RPMI7951 (cell line): ENCODE measurements around the gene METTL24. TPM values are rescaled to one million over a fixed set of nuclear protein-coding genes. Genes with fewer than 3 reads are reported as not detected.
"Not testable (repeated sequence)": the region's sequence is repeated elsewhere in the genome, so short reads cannot be mapped to it uniquely, and the experiment has no call there.

Experiments
- DNase-seq: peaks from one replicate; pipeline ENCODE4 v3.0.0-alpha.2; 2012; ENCODE audit warnings: low read depth
- total RNA-seq: library from RNA; depleted of rRNA; stranded (reverse); fragments of >200 nt; shearing (Covaris generic); gene quantifications from 2 replicates; pipeline ENCODE4 v1.2.3, GENCODE V29; 2014

METTL24 gene
- total RNA-seq, 1 experiment from 2014 or later: not detected

GRCh38 chr6:110363748-110364147 is 5.6 kb upstream of the METTL24 start:
- DNase-seq: no peak

DNA sequence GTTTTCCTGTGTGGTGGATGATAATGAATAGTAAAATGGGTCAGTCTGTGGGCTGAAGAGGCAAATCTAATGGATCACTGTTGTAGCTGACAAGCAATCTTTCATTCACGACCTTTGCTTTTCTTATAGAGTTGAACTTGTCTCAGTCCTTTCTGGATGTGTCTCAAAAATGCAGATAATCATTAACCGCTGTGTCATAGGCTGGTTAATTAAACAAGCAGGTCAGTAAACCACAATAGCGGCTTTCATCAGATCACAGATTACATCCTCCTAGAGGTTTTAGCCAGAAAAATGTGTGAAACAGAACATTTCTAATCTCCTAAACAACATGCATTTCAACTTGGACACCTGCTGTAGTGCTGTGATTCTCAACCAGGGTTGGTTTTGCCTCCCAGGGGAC is 2.5 kb upstream of the METTL24 start:
- no peak for DNase-seq

DNA sequence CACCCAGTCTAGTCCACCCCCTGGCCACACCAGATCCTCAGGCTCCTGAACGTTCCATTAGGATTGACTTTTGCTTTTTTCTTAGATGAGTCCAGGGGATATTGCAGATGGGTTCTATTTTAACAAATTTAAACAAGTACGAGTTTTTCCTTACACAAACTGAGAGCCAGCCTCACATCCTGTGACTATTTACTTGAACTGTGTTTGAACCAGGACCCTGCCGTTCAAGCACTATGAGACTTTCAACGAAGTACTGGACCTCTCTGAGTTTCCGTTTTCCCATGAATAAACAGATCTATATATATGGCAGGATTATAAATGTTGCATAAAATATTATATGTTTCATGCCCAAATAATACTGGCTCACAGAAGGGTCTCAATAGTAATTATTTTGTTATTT is 1.4 kb upstream of the METTL24 start:
- no peak for DNase-seq

- DNase-seq: no peak
Observed at GRCh38 chr6:110358553-110359160, 508 bp upstream of the METTL24 start.

GRCh38 chr6:110357298-110357663 is 868 bp downstream of the METTL24 start:
- DNase-seq: no peak

DNA sequence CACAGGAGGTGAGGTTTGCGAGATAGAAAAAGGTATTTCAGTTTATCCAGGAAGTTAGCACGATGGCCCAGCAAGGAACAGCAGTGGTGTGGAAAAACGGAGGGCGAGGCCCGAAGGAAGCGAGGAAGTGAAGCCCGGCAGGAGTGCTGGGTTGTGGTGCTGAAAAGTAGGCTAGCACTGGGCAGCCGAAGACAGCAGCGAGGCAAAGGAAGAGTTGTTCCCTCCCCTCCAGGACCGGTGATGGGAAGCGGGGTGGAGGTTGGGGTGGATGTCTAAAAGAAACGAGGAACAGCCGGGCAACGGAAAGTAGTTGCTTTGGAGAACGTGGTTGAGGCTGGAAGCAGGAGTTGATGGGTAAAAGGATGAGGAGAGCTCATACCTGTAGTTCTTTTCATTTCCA is 1.4 kb downstream of the METTL24 start:
- no peak for DNase-seq

GRCh38 chr6:110355727-110356126 is 2.4 kb downstream of the METTL24 start:
- DNase-seq: no peak

DNA sequence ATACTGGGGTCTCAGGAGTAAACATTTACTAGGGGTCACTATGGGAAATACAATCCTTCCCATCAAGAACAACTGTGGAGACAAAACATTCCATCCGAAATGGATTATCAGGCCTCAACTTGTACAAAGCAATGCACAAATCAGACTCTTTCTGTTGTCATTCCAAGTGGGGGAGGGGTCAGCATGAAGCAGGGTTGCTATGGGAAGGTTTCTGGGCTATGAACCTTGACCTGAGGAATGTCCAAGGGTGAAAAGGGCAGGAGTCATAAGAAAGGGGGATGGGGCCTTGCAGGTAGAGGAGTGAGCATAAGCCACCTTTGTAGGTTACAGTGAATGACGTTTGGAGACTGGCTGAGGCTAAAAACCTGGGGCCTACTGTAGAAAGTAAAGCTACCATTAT is 3.1 kb downstream of the METTL24 start:
- no peak for DNase-seq

DNA sequence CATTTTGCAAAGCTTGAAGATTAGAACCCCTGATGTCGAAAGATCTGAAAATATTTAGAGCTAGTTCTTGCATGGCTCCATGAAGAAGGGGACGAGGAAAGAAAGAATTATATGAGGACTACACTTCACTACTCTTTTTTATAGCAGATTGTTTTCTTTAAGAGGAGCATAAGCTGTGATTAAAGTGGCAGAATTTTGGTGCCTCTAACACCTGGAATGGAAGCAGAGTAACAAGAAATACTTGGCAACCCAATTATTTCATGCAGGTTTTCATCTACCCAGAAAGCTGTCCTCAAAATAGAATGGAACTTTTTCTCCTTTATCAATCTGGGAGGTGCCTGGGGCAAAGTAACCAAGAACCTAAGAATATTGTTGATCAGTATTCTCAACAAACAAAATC is 4.0 kb downstream of the METTL24 start:
- DNase-seq: no peak

- DNase-seq: no peak
Observed at GRCh38 chr6:110353457-110354001, 4.6 kb downstream of the METTL24 start.

GRCh38 chr6:110352563-110353262 is 5.4 kb downstream of the METTL24 start:
- no peak for DNase-seq

DNA sequence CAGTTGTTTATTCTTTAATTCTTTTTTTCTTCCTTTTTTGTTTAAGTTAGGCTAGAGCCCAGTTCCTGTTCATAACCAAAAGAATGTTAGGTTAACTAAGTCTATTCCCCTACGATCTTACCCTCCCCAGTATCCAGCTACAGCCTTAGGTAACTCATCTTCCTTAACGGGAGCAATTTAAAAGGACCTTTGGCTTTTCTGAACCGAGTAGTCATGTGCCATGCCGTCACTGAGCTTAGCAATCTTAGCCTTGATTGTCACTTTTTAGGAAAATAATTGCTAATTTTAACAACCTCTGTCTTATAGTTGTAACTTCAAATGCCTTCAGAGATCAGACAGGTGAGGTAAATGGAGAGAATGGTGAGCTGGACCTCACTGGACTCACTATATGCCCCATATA is 6.2 kb downstream of the METTL24 start:
- no peak for DNase-seq

DNA sequence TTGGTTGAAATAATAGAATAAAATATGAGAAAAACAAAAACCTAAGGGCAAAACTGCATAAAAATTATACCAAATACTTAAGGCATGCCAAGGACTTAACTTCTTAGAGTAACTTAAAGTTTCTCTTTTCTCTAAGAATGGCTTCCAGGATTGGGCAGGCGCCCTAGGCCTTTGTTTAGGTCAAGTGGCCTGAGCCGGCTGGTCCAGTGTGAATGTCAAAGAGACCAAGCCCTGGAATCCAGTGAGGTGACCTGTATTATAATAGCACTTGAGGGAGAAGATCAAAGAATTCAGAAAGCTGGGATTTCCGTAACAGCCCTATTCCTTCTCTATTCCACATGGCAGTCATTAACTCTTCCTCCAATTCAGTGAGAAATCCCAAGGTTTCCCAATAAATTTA is 6.6 kb downstream of the METTL24 start:
- DNase-seq: no peak

DNA sequence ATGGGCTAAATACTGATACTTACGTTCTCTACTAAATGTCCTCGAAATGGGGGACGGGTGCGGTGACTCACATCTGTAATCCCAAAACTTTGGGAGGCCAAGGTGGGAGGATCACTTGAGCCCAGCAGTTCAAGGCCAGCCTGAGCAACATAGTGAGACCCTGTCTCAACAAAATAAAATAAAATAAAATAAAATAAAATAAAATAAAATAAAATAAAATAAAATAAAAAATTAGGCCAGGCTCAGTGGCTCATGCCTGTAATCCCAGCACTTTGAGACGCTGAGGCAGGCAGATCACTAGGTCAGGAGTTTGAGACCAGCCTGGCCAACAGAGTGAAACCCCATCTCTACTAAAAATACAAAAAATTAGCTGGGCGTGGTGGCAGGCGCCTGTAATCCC is 7.6 kb downstream of the METTL24 start:
- DNase-seq: not testable (repeated sequence)

DNA sequence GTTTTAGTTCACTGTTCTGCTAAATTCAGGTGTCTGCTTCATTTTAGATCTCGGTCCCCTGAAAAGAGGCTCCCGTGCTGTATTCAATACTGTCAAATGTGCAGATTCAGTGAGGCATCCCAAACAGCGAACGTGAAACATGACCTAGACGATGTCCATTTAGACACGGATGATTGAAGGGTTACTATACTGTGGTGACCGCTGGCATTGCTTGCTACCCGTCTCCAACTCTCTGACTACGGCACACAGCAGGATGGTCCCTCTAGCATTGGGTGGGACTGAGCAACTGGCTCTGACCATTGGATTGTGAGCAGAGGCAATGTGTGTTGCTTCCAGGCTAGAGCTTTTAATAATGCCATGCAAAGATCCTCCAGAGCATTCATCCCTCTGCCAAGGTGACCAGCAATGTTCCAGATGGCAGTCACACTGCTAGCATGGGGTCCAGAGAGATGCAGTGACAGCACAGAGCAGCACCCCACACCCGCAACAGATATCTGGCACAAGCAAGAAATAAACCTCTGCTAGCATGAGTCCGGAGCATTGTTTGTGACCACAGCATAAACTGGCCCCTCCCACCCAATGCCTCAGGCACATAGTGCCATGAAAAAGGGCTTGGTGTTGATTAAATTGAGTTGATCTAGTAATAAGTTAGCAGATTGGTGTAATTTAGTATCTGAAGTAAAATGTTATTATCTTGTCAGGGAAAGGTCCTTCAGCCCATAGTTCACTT is 9.0 kb downstream of the METTL24 start:
- DNase-seq: no peak

- DNase-seq: no peak
Observed at GRCh38 chr6:110345025-110345424, 13.1 kb downstream of the METTL24 start.

GRCh38 chr6:110342759-110343158 is 15.4 kb downstream of the METTL24 start:
- no peak for DNase-seq

- DNase-seq: peak; percentile 37
Observed at GRCh38 chr6:110341663-110342596, 16.2 kb downstream of the METTL24 start.

DNA sequence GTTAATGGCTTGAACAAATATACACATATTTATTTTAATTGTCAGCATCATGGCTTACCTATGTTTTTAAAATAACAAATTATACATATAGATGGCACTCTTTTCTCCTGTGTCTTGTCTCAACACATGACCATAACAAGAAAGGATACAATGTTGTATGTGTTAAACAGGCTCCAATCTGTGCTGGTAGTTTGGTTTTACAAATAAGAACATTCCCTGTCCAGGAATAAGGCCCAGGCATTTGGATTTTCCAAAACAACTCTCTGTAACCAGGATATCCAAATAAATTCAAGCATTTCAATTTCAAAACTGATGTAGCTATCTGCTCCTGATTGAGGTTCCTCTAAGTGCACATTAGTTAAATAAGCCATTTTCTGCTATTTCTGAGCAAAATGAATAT is 17.1 kb downstream of the METTL24 start:
- no peak for DNase-seq

GRCh38 chr6:110340392-110340965 is 17.7 kb downstream of the METTL24 start:
- no peak for DNase-seq

- DNase-seq: no peak
Observed at GRCh38 chr6:110338820-110339470, 19.2 kb downstream of the METTL24 start.
